H1 (cell line): ENCODE measurements around the gene ESYT2. TPM values are rescaled to one million over a fixed set of nuclear protein-coding genes. Genes with fewer than 3 reads are reported as not detected.

Source experiments
- ATF2 ChIP-seq: IDR thresholded peaks from 2 replicates; pipeline ENCODE4 v1.6.1; 2012; ENCODE audit warnings: low read length, inconsistent platforms
- CHD1 ChIP-seq: IDR thresholded peaks from 2 replicates; pipeline ENCODE4 v1.6.1; 2012; ENCODE audit warnings: low read depth, low read length, improper control_type of control experiment
- CTCF ChIP-seq, 3 experiments: IDR thresholded peaks; 1 replicate in 2 of 3; 2 replicates in 1 of 3; pipeline versions ENCODE4 v1.5.1 to v1.6.1; 2011; ENCODE audit warnings: low read length in 3 of 3, mild to moderate bottlenecking in 3 of 3, inconsistent platforms in 2 of 3, low read depth in 1 of 3, moderate library complexity in 1 of 3; ENCODE audit not compliant: insufficient read depth in 1 of 3; ENCODE audit errors: control extremely low read depth in 1 of 3
- KDM4A ChIP-seq: IDR thresholded peaks from one replicate; pipeline ENCODE4 v1.7.1; 2012; ENCODE audit warnings: low read depth, mild to moderate bottlenecking, moderate library complexity, low read length, inconsistent platforms; ENCODE audit not compliant: severe bottlenecking
- RXRA ChIP-seq: IDR thresholded peaks from 2 replicates; pipeline ENCODE4 v1.6.1; 2011; ENCODE audit warnings: low read depth, mild to moderate bottlenecking, low read length, moderate library complexity; ENCODE audit not compliant: insufficient read depth
- TEAD4 ChIP-seq: IDR thresholded peaks from 2 replicates; pipeline ENCODE4 v1.6.1; 2012; ENCODE audit warnings: low read depth, low read length, inconsistent platforms, mixed read lengths
- polyA plus RNA-seq, 7 experiments: library from polyadenylated mRNA; depleted of rRNA in 3 of 7; stranded (reverse) in 5 of 7; unstranded in 2 of 7; fragments of >200 nt in 5 of 7; fragments of 200-250 nt in 2 of 7; gene quantifications; 1 replicate in 5 of 7; 2 replicates in 1 of 7; 4 replicates in 1 of 7; pipeline versions ENCODE4 v1.2.1 to v1.2.3, GENCODE V29; 2011 to 2013; ENCODE audit warnings: missing spikeins in 2 of 7, mixed read lengths in 2 of 7
- total RNA-seq: library from RNA; stranded (reverse); fragmentation: NEBNext Ultra II Directional; extraction: Animal tissue kit (Norgen Biotek cat#: 25700); gene quantifications from 2 replicates; pipeline ENCODE4 v1.2.1, GENCODE V29; 2021

Gene ESYT2
- total and polyA plus RNA-seq, 2 of the 8 experiments (the other 6 are each of a cell fraction or from before 2014, with no cell fraction given) = 27.0 to 37.5 TPM

- TF ChIP-seq ATF2 (no peak), TEAD4 (no peak), CTCF (IDR thresholded peaks at IDR 0.05; ENCODE audit: control extremely low read depth in 1 of 3, insufficient read depth in 1 of 3, low read depth in 1 of 3, low read length in 3 of 3) (no peak), RXRA (no peak), KDM4A (peak; percentile 47), CHD1 (0 out of 2 replicates have a peak, but pooled peaks have one; percentile 17)
Measured at GRCh38 chr7:158828133-158829020, 932 bp downstream of the ESYT2 start (continued).
